Neural cell (in vitro differentiated cells): ENCODE data around the gene MEN1. TPM values are rescaled to one million over a fixed set of nuclear protein-coding genes. Genes with fewer than 3 reads are reported as not detected.
"Not testable (repeated sequence)": the region's sequence is repeated elsewhere in the genome, so short reads cannot be mapped to it uniquely, and the experiment has no call there.

ENCODE experiments used
- H2AFZ ChIP-seq: fragments of 200-600, 300-800 bp; sonication (generic), shearing (Covaris generic); 2 replicates; pipeline ENCODE4 v1.6.0; 2014; ENCODE audit warnings: low read depth, mild to moderate bottlenecking, antibody characterized with exemption, low read length, moderate library complexity
- H3F3A ChIP-seq: fragments of 200-600 bp; shearing (Covaris generic); 2 replicates; pipeline ENCODE4 v1.6.1; 2016; ENCODE audit warnings: mild to moderate bottlenecking, moderate library complexity, mixed read lengths, antibody characterized with exemption, low read length; ENCODE audit not compliant: insufficient read depth, poor library complexity, severe bottlenecking
- H3K27ac ChIP-seq: fragments of 200-600, 300-800 bp; sonication (generic), shearing (Covaris generic); 2 replicates; pipeline ENCODE4 v1.5.1; 2014; ENCODE audit warnings: mild to moderate bottlenecking, low read length, moderate library complexity
- H3K27me3 ChIP-seq: fragments of 300-800, 200-600 bp; sonication (generic), shearing (Covaris generic); 2 replicates; pipeline ENCODE4 v1.6.0; 2014; ENCODE audit warnings: mild to moderate bottlenecking, low read depth, low read length, moderate library complexity; ENCODE audit not compliant: insufficient read depth
- H3K36me3 ChIP-seq: fragments of 300-800, 200-600 bp; sonication (generic), shearing (Covaris generic); 2 replicates; pipeline ENCODE4 v1.5.1; 2014; ENCODE audit warnings: mild to moderate bottlenecking, antibody characterized with exemption, low read length, moderate library complexity; ENCODE audit not compliant: insufficient read depth
- H3K4me2 ChIP-seq: fragments of 300-800, 200-600 bp; sonication (generic), shearing (Covaris generic); 2 replicates; pipeline ENCODE4 v1.6.0; 2014; ENCODE audit warnings: mild to moderate bottlenecking, low read length
- H3K4me3 ChIP-seq: fragments of 300-800, 200-600 bp; sonication (generic), shearing (Covaris generic); 2 replicates; pipeline ENCODE4 v1.5.1; 2014; ENCODE audit warnings: mild to moderate bottlenecking, low read length, moderate library complexity
- H3K79me2 ChIP-seq: fragments of 200-600 bp; shearing (Covaris generic); replicated peaks from 2 replicates; pipeline ENCODE4 v1.6.0; 2014; ENCODE audit warnings: mild to moderate bottlenecking, low read length, moderate library complexity; ENCODE audit not compliant: insufficient read depth
- H3K9ac ChIP-seq: fragments of 300-800, 200-600 bp; sonication (generic), shearing (Covaris generic); 2 replicates; pipeline ENCODE4 v1.6.1; 2016; ENCODE audit warnings: mild to moderate bottlenecking, low read length, mixed read lengths
- H3K9me2 ChIP-seq: fragments of 200-600 bp; shearing (Covaris generic); 2 replicates; pipeline ENCODE4 v1.6.1; 2016; ENCODE audit warnings: mild to moderate bottlenecking, low read length, mixed read lengths; ENCODE audit not compliant: insufficient read depth
- H3K9me3 ChIP-seq: fragments of 200-600, 300-800 bp; sonication (generic), shearing (Covaris generic); 2 replicates; pipeline ENCODE4 v1.6.1; 2016; ENCODE audit warnings: mild to moderate bottlenecking, mixed run types, low read length, moderate library complexity, mixed read lengths
- H4K20me1 ChIP-seq: fragments of 200-600 bp; shearing (Covaris generic); 2 replicates; pipeline ENCODE4 v1.6.1; 2016; ENCODE audit warnings: mild to moderate bottlenecking, mixed run types; ENCODE audit not compliant: insufficient read depth
- EP300 ChIP-seq: fragments of 450-650 bp; conservative IDR thresholded peaks from 2 replicates; pipeline ENCODE4 v1.6.1; 2014; ENCODE audit warnings: antibody characterized with exemption, mild to moderate bottlenecking, moderate library complexity; ENCODE audit not compliant: poor library complexity, severe bottlenecking
- EZH2 ChIP-seq: fragments of 200-600, 300-800 bp; shearing (Covaris generic), sonication (generic); IDR thresholded peaks from 2 replicates; pipeline ENCODE4 v1.6.1; 2014; ENCODE audit warnings: antibody characterized with exemption, low read length, borderline replicate concordance, mild to moderate bottlenecking; ENCODE audit not compliant: insufficient read depth, poor library complexity, severe bottlenecking
- MXI1 ChIP-seq: fragments of 450-650 bp; conservative IDR thresholded peaks from 2 replicates; pipeline ENCODE4 v1.6.1; 2014; ENCODE audit warnings: antibody characterized with exemption, mild to moderate bottlenecking; ENCODE audit not compliant: poor library complexity, severe bottlenecking
- POLR2AphosphoS5 ChIP-seq: IDR thresholded peaks from 2 replicates; pipeline ENCODE4 v1.6.1; 2012
- RAD21 ChIP-seq: fragments of 450-650 bp; conservative IDR thresholded peaks from 2 replicates; pipeline ENCODE4 v1.6.1; 2014; ENCODE audit warnings: antibody characterized with exemption, mild to moderate bottlenecking, moderate library complexity
- REST ChIP-seq: IDR thresholded peaks from 2 replicates; pipeline ENCODE4 v1.6.1; 2012; ENCODE audit warnings: borderline replicate concordance
- SMC3 ChIP-seq: fragments of 450-650 bp; conservative IDR thresholded peaks from 2 replicates; pipeline ENCODE4 v1.6.1; 2014; ENCODE audit warnings: antibody characterized with exemption, mild to moderate bottlenecking, moderate library complexity; ENCODE audit not compliant: poor library complexity
- TAF1 ChIP-seq: IDR thresholded peaks from 2 replicates; pipeline ENCODE4 v1.6.1; 2012; ENCODE audit warnings: low read depth
- polyA plus RNA-seq: library from polyadenylated mRNA; depleted of rRNA; stranded (reverse); fragments of >200 nt; gene quantifications from 2 replicates; pipeline ENCODE4 v1.2.3, GENCODE V29; 2014
- TF ChIP-seq, protein P1 (sequence below): fragments of 450-650 bp; IDR thresholded peaks from 2 replicates; pipeline ENCODE4 v1.5.1; 2014; ENCODE audit warnings: antibody characterized with exemption, mild to moderate bottlenecking, moderate library complexity; ENCODE audit not compliant: poor library complexity, severe bottlenecking

MEN1 gene
- polyA plus RNA-seq, 1 donor from 2014 or later, result 16.8 TPM

- TF ChIP-seq, protein P1, sequence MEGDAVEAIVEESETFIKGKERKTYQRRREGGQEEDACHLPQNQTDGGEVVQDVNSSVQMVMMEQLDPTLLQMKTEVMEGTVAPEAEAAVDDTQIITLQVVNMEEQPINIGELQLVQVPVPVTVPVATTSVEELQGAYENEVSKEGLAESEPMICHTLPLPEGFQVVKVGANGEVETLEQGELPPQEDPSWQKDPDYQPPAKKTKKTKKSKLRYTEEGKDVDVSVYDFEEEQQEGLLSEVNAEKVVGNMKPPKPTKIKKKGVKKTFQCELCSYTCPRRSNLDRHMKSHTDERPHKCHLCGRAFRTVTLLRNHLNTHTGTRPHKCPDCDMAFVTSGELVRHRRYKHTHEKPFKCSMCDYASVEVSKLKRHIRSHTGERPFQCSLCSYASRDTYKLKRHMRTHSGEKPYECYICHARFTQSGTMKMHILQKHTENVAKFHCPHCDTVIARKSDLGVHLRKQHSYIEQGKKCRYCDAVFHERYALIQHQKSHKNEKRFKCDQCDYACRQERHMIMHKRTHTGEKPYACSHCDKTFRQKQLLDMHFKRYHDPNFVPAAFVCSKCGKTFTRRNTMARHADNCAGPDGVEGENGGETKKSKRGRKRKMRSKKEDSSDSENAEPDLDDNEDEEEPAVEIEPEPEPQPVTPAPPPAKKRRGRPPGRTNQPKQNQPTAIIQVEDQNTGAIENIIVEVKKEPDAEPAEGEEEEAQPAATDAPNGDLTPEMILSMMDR, result no peak
- TF ChIP-seq RAD21, result no peak
- no peak for TF ChIP-seq EP300
- TF ChIP-seq MXI1, result no peak
- no peak for TF ChIP-seq REST
- no peak overlapping the region for H3K27ac ChIP-seq
Measured at GRCh38 chr11:64823568-64824119, 13.3 kb upstream of the MEN1 start.

DNA sequence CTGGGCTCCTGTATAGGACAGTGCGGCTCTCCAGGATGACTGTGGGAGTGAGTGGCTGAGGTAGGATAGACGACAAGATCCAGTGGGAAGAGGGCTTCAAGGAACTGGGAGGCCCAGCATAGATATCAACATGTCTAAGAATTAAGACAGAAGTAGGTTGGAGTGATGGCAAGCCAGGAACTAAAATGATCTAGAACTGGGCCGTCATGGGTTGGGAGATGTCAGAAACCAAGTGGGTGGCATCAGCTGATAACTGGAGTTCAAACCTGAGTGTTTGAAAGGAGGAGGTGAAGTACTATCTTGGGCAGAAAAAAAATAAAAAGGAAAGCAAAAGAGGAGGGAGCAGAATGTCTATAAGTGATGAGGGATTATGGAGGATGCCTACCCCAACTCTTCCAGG is 7.1 kb upstream of the MEN1 start:
- Histone ChIP-seq H3K27ac (no peak overlapping the region), H3K4me3 (no peak overlapping the region), H3K9ac (no peak overlapping the region), H3K79me2 (no peaks in the 10 kb centered on the region), H3K4me2 (no peak overlapping the region), H3K36me3 (no peaks in the 10 kb centered on the region), H3K27me3 (no peaks in the 10 kb centered on the region), H3K9me3 (no peaks in the 10 kb centered on the region), H3K9me2 (no peaks in the 10 kb centered on the region), H4K20me1 (no peaks in the 10 kb centered on the region), H2AFZ (no peak overlapping the region), H3F3A (no peaks in the 10 kb centered on the region)
- TF ChIP-seq, protein P1, result no peak
- TF ChIP-seq SMC3 (no peak), MXI1 (no peak), EZH2 (no peak), TAF1 (no peak), EP300 (no peak), POLR2AphosphoS5 (no peak), RAD21 (no peak), REST (no peak)

More at GRCh38 chr11:64823568-64824119, 13.3 kb upstream of the MEN1 start:
- no peaks in the 10 kb centered on the region for H3K79me2 ChIP-seq
- H2AFZ ChIP-seq, result no peak overlapping the region
- no peaks in the 10 kb centered on the region for H3K27me3 ChIP-seq
- no peak overlapping the region for H3K4me3 ChIP-seq
- H3K36me3 ChIP-seq, result no peaks in the 10 kb centered on the region
- H3K4me2 ChIP-seq, result no peak overlapping the region
- H3F3A ChIP-seq, result no peaks in the 10 kb centered on the region
- no peaks in the 10 kb centered on the region for H4K20me1 ChIP-seq
- H3K9me2 ChIP-seq, result no peaks in the 10 kb centered on the region
- H3K9ac ChIP-seq, result no peak overlapping the region
- no peaks in the 10 kb centered on the region for H3K9me3 ChIP-seq

GRCh38 chr11:64815433-64815832 is 5.1 kb upstream of the MEN1 start:
- not testable (repeated sequence) for H3K9me2 ChIP-seq, H3K27ac ChIP-seq, H3K9ac ChIP-seq, H3F3A ChIP-seq, H2AFZ ChIP-seq, H4K20me1 ChIP-seq, H3K4me3 ChIP-seq, H3K4me2 ChIP-seq, H3K36me3 ChIP-seq, H3K27me3 ChIP-seq, H3K9me3 ChIP-seq, H3K79me2 ChIP-seq
